Measurements from ENCODE around the gene RMI1.
"Not testable (repeated sequence)": the region's sequence is repeated elsewhere in the genome, so short reads cannot be mapped to it uniquely, and the experiment has no call there.

Gene RMI1

GRCh38 chr9:84001621-84002020 is 21.0 kb downstream of the RMI1 start:
- Mint-ChIP-seq H3K27ac (no peak overlapping the region), H3K4me1 (peaks cover 8 to 15% of the 10 kb centered on the region in 2 donors), H3K36me3 (peaks cover 11 to 21% of the 10 kb centered on the region in 2 donors), H3K4me3 (no peak overlapping the region), H3K27me3 (no peaks in the 10 kb centered on the region), H3K9me3 (no peaks in the 10 kb centered on the region)
- no peak for DNase-seq
- no peak for ATAC-seq (replicated peaks)

- H3K4me1 Mint-ChIP-seq, result peaks cover 8 to 15% of the 10 kb centered on the region in 2 donors
- ATAC-seq (replicated peaks), result peak in 1 of 2 donors; percentile 29
- no peak for DNase-seq
- peaks cover 15 to 26% of the 10 kb centered on the region in 2 donors for H3K36me3 Mint-ChIP-seq
- no peaks in the 10 kb centered on the region for H3K27me3 Mint-ChIP-seq
- no peak overlapping the region for H3K4me3 Mint-ChIP-seq
- no peaks in the 10 kb centered on the region for H3K9me3 Mint-ChIP-seq
- H3K27ac Mint-ChIP-seq, result no peak overlapping the region
Observed at GRCh38 chr9:84002344-84002743, 21.7 kb downstream of the RMI1 start.

GRCh38 chr9:84003246-84003645 is 22.6 kb downstream of the RMI1 start:
- no peaks in the 10 kb centered on the region for H3K9me3 Mint-ChIP-seq
- H3K4me1 Mint-ChIP-seq, result peaks cover 8 to 15% of the 10 kb centered on the region in 2 donors
- peaks cover 14 to 31% of the 10 kb centered on the region in 2 donors for H3K36me3 Mint-ChIP-seq
- ATAC-seq (replicated peaks) (no peak), DNase-seq (no peak)
- H3K27me3 Mint-ChIP-seq, result no peaks in the 10 kb centered on the region
- H3K27ac Mint-ChIP-seq, result no peak overlapping the region
- no peak overlapping the region for H3K4me3 Mint-ChIP-seq

DNA sequence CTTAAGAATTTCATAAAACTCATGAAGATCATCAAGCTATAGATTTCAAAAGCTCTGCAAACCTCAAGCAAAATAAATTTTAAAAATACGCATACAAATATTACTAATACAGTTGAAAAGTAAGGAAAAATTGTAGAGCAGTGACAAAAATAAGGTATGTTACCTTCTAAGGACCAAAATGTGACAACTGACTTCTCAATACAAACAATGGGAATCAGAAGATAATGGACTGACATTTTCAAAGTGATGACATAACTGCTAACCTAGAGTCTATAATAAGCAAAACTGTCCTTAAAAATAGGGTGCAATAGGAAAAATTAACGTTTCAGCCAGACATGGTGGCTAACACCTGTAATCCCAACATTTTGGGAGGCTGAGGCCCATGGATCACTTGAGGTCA is 27.1 kb downstream of the RMI1 start:
- no peak for ATAC-seq (replicated peaks)
- Mint-ChIP-seq H3K4me3 (no peak overlapping the region), H3K27me3 (no peaks in the 10 kb centered on the region), H3K36me3 (peaks cover 8 to 22% of the 10 kb centered on the region in 2 donors), H3K27ac (no peak overlapping the region), H3K4me1 (no peaks in the 10 kb centered on the region), H3K9me3 (no peaks in the 10 kb centered on the region)
- DNase-seq, result no peak

DNA sequence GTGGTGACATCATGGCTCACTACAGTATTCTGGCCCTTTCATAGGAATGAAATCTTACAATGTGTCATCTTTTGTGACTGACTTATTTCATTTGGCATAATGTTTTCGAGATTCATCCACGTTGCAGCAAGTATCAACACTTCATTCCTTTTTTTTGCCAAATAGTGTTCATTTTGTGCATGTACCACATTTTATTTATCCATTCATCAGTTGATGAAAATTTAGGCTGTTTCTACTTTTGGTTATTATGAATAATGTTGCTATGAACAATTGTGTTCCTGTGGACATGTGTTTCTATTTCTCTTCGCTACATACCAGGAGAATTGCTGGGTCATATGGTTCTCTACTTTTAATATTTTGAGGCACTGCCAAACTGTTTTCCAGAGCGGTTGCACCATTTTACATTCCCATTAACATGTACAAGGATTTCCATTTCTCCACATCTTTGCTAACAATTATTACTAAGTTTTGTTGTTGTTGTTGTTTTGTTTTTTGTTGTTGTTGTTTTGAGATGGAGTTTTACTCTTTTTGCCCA is 43.5 kb downstream of the RMI1 start:
- no peak for ATAC-seq (replicated peaks)
- DNase-seq, result no peak
- H3K4me3 Mint-ChIP-seq, result no peak overlapping the region
- peaks cover 9 to 13% of the 10 kb centered on the region in 2 donors for H3K27me3 Mint-ChIP-seq
- no peaks in the 10 kb centered on the region for H3K4me1 Mint-ChIP-seq
- peaks cover 0 to 2% of the 10 kb centered on the region in 2 donors for H3K9me3 Mint-ChIP-seq
- no peaks in the 10 kb centered on the region for H3K36me3 Mint-ChIP-seq
- no peak overlapping the region for H3K27ac Mint-ChIP-seq

- Mint-ChIP-seq H3K36me3 (no peaks in the 10 kb centered on the region), H3K4me3 (no peak overlapping the region), H3K27ac (no peak overlapping the region), H3K27me3 (peaks cover 9 to 13% of the 10 kb centered on the region in 2 donors), H3K9me3 (peaks cover 0 to 2% of the 10 kb centered on the region in 2 donors), H3K4me1 (no peaks in the 10 kb centered on the region)
- DNase-seq (no peak), ATAC-seq (replicated peaks) (no peak)
Observed at GRCh38 chr9:84027201-84027600, 46.6 kb downstream of the RMI1 start.

- no peak overlapping the region for H3K4me3 Mint-ChIP-seq
Observed at GRCh38 chr9:84031534-84031933, 50.9 kb downstream of the RMI1 start.

GRCh38 chr9:84041857-84042256 is 61.3 kb downstream of the RMI1 start:
- ATAC-seq (replicated peaks); H3K4me3 Mint-ChIP-seq; H3K4me1 Mint-ChIP-seq; H3K36me3 Mint-ChIP-seq; DNase-seq; H3K27ac Mint-ChIP-seq: not testable (repeated sequence)
- peaks cover 10 to 16% of the 10 kb centered on the region in 2 donors for H3K9me3 Mint-ChIP-seq
- H3K27me3 Mint-ChIP-seq, result peaks cover 28 to 50% of the 10 kb centered on the region in 2 donors

More at GRCh38 chr9:84031534-84031933, 50.9 kb downstream of the RMI1 start:
- DNase-seq (no peak), ATAC-seq (replicated peaks) (no peak)
- no peaks in the 10 kb centered on the region for H3K9me3 Mint-ChIP-seq
- peaks cover 5 to 7% of the 10 kb centered on the region in 2 donors for H3K27me3 Mint-ChIP-seq
- no peak overlapping the region for H3K27ac Mint-ChIP-seq
- H3K4me1 Mint-ChIP-seq, result no peaks in the 10 kb centered on the region
- H3K36me3 Mint-ChIP-seq, result no peaks in the 10 kb centered on the region

DNA sequence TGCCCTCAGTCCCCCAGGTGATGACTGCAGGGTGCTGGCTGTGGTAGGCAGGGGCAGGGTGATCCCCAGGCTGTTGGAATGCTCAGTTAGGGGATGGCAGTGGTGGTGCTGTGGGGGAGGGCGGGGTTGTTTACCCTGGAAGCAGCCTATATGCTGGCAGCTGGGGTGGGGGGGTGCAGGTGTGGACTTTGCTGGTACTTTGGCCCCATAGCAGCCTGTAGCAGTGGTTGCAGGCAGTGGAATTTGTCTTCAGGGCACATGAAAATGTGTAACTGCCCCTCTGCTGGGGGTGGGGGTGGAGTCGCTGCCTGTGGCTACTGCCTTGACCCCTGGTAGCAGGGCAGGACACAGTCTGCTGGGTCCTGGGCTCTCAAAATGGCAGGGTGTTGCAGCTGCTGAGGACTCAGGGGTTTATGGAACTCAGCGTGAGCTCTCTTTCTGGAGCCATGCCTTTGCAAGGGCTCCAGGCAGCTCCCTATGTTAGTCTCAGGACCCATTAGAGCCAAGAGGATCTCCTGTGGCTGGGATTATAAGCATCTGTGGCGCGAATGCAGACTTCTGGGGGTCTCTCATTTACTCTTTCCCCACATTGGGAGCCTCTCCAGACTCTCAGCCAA is 65.0 kb downstream of the RMI1 start:
- no peak overlapping the region for H3K27ac Mint-ChIP-seq
- no peak for ATAC-seq (replicated peaks)

More for the DNA sequence above, 65.0 kb downstream of the RMI1 start:
- Mint-ChIP-seq H3K4me1 (no peaks in the 10 kb centered on the region), H3K36me3 (peaks cover 5 to 8% of the 10 kb centered on the region in 2 donors), H3K4me3 (no peak overlapping the region), H3K9me3 (peaks cover 10 to 12% of the 10 kb centered on the region in 2 donors), H3K27me3 (peaks cover 14 to 38% of the 10 kb centered on the region in 2 donors)
- DNase-seq, result no peak

Data from stimulated activated naive B cell treated with anti-CD40 and anti-IgM and Interleukin-4, amounts not matched to agents 10 μg/mL and 1 μg/mL and 100 μg/mL, for 72 hours (primary cell).